Globus pallidus (tissue), 1 donor: ENCODE results near the gene GNAZ.
"Not testable (repeated sequence)": the region's sequence is repeated elsewhere in the genome, so short reads cannot be mapped to it uniquely, and the experiment has no call there.

Experiments used
- DNase-seq: peaks from one replicate; pipeline ENCODE4 v3.0.0-alpha.2; 2015; ENCODE audit warnings: low spot score

GNAZ gene

DNA sequence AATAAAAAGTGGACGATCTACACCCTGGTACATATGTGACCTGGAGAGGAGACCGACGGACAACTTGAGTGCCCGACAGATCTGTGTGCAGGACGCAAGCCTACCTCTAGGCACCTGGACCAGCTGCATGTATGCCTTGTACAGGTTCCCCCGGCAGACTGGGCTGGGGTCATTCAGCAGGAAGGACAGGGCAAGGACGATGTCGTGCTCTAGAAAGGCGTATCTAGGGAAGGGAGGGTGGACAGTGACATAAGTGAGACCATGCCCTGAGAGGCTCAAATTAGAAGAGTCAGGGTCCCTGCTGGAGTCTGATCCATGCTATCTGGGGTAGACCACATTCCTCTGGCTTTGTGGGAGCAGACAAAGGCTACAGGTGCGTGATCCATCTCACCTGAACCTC is 63.6 kb downstream of the GNAZ start:
- DNase-seq, result no peak

DNA sequence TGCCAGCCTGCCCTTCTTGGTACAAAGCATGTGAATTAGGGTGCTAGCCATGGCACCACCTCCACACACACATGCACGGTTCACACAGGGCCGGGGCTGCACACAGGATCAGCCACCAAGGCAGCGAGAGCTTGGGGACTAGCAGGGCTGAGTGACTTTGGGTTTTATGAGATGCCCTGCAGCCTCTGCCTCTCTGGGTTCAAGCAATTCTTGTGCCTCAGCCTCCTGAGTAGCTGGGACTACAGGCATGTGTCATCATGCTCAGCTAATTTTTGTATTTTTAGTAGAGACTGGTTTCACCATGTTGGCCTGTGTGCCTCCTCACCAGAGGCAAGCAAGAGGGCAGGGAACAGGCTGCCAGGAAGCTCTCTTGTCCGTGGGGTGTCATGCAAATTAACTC is 66.7 kb downstream of the GNAZ start:
- not testable (repeated sequence) for DNase-seq

DNA sequence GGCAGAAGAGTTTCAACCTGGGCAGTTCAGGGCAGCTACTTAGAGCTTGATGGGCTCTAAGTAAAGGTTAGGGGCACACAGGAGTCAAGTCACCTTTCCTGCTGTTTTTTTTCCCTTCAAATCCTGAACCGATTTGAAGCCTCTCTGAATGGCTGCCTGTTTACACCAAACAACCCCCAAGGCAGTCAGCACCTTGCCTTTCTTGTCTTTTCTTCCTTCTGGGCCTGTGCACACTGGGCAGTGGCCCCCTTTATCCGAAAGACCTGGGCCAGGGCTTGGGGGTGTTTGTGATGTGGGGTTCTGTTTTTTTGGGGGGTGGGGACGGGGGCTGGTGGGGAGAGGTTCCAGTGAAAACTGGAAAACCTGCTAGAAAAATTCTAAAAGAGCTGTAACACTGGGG is 67.1 kb downstream of the GNAZ start:
- DNase-seq, result no peak

DNA sequence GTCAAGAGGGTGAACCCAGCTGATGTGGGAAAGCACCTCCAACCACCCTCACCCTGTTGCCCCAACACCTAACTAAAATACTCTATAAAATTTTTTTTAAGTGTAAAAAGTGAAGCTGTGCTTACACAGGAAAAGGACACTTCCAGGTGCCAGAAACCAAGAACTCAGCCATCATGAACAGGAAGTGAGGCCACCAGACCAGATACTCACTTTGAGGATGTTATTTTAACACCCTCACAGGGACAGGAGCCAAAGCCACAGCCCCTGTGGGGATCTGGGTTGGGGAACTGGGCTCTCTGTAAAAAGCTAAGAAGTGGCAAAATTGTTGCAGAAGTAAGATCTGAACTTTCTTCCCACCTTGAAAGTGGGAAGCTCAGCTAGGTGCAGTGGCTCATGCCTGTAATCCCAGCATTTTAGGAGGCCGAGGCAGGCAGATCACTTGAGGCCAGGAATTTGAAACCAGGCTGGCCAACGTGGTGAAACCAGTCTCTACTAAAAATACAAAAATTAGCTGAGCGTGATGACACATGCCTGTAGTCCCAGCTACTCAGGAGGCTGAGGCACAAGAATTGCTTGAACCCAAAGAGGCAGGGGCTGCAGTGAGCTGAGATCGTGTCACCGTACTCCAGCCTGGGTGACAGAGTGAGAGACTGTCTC is 67.7 kb downstream of the GNAZ start:
- DNase-seq, result no peak

DNA sequence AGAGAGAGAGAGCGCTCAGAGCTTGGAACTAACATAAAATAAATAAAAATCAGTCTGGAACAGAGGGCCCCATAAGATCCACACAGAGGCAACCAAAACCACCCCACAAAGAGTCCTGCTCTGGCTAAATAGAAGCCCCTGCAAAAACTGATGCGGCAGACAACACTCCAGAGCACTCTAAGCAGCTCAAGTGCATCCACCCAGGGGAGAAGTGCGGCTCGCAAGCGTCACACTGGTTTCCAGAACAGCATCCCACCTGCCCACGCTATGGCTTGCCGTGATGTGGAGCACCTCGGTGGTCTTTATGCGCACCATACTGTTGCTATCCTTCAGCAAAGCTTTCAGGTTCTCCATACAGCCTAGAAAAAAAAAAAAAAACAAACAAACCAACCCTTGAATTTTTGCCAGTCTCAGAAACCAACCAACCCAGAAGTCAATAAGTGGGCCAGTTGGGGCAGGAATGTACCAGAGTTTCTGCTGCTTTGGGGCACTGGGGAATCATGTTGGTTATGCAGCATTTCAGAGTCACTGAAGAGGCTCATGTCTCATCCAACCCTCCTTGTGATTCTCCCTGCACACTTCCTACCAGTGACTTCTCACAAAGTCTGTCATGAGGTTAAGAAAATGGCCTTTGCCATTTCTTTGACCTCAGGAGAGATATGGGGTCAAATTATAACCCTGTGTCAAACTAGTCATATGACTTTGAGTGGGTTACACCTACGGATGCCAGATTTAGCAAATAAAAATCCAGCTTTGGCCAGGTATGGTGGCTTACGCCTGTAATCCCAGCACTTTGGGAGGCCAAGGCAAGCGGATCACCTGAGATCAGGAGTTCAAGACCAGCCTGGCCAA is 68.5 kb downstream of the GNAZ start:
- no peak for DNase-seq

DNA sequence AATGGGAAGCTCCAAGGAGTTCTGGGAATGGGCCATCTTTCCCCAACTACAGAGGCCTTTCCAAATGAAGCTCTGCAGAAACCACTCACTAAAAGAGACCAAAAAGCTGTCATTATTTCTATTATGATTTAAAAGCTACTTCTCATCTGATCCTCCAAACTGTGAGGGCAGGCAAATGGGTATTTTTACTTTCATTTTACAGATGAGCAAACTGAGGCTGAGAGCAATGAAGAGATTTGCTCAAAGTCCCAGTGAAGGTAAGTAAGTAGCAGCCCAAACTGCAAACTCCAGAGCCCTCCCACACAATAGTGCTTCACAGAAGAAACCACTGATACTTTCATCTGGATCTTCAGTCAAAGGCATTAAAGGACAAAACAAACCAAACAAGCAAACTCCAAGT is 70.1 kb downstream of the GNAZ start:
- no peak for DNase-seq

DNA sequence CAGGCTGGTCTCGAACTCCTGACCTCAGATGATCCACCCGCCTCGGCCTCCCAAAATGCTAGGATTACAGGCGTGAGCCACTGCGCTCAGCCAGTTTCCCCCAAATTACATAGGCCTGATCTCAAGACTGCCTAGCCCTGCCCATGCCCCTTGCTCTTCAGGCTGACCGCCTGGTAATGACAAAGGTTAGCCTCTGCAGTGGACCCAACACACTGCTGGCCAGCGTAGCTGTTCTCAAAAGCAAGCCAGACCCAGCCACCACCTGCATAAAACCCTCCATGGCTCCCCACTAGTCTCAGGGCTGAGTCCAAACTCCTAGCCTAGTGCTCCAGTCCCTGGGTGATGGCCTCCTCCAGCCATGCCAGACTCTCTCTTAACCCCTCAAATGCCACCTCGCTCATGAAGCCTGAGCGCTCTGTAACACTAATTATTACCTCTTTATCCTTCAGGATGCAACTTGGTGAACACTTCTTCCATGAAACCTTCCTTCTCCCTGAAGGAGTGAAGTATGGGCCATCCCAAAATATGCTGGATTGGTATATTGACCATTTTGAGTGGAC is 72.3 kb downstream of the GNAZ start:
- DNase-seq, result no peak

DNA sequence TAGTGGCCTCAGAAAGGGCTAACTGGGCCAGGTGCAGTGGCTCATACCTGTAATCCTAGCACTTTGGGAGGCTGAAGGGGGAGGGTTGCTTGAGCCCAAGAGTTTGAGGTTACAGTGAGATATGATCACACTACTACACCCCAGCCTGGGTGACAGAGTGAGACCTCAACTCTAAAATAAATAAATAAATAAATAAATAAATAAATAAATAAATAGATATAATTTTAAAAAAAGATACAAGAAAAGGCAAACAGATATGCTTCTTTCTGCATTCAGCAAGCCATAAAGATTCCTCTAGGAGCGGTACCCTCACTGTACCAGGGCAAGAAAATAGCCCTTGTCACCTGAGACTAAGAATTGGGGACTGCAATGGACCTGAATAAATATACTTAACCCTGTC is 72.8 kb downstream of the GNAZ start:
- no peak for DNase-seq

DNA sequence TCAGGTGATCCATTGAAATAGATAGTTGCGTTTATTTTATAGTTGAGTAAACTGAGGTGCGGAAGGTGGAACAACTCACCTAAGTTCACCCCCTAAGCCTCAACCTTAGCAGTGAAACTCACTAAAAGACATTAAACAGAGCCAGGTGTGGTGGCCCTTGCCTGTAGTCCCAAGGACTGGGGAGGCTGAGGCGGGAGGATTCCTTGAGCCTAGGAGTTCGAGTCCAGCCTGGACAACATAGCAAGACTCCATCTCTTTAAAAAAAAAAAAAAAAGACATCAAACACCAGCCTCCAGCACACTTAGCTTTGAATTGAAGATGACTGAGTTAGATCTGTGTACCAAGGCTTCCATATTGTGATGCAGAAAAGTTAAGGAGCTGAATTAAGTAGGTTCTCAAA is 74.1 kb downstream of the GNAZ start:
- DNase-seq, result no peak

DNA sequence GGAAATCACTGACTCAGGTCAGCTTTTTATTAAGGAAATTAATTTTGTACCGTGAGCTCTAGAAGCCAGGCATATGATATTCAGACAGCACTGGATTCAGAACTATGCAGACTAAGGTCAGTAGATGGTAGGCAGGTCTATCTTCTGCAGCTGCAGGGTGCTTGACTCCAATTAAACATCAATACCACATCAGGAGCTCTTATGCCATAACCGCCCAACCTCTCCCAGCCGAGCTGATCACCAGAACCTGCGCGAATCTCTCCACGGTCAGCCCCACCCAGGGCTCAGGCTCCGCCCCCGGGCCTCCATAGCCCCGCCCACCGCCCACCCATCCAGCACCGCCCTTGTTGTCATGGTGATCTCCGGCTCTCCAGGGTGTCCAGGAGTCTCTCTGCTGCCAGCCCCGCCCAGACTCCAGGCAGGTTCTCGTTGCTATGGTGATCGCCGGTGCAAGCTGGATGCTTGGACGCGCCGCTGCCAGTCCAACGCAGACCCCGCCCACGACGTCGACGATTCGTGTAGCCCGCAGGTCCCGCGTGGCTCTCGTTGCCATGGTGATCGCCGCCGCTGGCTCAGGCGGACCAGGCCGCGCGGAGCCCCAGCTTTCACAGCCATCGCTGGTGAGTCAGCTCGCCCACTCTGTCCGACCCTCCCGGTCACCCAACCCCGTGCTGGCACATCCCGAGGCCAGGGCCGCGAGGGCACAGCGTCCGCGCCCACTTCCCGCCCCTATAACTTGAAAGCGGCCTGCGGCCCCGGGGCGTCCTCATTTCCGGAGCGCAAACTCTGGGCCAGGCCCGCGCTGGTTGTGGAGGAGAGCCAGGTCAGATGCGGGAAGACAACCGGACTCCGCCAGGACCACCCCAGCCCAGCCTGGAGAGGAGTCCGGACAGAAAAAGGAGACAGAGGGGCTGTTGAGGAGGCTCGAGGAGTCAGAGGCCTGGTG is 74.9 kb downstream of the GNAZ start, which contains the start of gene RAB36:
TSS of gene RAB36 (plus strand) at position 546 of the 946 bp plus-strand sequence. CDS start 1,140 bp downstream, outside the sequence.
- DNase-seq, result peak; percentile 86

DNA sequence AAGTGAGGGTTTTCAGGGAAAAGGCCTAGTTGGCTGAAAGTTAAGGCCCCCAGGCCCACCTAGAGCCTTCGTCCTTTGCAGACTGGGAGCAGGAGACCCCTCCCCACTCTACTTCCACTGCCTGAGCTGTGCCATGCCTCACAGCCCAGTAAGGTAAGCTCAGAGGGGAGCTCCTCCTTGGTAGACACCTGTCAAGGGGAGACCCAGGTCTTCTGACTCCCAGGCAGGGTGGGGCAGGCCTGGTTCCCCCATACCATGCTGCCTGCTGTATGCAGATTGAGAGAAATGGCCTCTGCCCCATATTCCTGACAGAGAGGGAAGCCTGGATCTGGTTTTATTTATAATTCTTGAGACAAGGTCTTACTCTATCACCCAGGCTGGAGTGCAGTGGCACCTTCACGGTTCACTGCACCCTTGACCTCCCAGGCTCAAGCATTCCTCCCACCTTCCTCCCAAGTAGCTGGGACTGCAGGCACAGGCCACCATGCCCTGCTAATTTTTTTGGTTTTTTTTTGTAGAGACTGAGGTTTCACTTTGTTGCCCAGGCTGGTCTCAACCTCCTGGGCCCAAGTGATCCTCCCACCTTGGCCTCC is 75.7 kb downstream of the GNAZ start:
- DNase-seq, result no peak

DNA sequence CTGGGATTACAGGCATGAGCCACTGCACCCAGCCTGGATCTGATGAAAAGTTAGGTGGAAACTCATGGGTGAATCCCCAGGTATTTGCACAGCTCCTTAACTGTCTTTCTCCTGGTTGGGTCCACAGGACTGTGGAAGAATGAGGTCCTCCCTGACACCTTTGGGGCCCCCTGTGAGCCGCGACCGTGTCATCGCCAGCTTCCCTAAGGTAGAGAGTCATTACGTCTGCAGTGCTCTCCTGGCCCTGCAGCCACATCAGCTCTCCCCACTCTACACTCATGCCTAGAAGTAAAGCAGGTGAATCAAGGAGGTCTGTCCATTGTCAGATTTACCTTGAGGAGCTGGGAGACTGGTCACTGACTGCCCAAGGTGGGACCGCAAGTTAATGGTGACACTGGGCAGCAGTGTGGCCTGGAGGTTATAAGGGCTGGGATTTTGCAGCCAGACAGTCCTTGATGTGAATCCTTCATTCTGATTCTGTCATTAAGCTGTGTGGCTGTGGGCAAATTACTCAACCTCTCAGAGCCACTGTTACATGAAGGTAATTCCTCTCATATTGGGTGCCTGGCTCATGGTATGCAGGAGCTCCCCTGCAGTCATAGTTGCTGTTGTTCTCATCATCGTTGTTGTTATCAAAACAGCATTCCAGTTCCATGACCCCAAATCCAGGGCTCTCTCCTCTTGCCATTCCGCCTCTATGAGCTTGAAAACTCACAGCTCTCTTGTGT is 76.3 kb downstream of the GNAZ start:
- no peak for DNase-seq

DNA sequence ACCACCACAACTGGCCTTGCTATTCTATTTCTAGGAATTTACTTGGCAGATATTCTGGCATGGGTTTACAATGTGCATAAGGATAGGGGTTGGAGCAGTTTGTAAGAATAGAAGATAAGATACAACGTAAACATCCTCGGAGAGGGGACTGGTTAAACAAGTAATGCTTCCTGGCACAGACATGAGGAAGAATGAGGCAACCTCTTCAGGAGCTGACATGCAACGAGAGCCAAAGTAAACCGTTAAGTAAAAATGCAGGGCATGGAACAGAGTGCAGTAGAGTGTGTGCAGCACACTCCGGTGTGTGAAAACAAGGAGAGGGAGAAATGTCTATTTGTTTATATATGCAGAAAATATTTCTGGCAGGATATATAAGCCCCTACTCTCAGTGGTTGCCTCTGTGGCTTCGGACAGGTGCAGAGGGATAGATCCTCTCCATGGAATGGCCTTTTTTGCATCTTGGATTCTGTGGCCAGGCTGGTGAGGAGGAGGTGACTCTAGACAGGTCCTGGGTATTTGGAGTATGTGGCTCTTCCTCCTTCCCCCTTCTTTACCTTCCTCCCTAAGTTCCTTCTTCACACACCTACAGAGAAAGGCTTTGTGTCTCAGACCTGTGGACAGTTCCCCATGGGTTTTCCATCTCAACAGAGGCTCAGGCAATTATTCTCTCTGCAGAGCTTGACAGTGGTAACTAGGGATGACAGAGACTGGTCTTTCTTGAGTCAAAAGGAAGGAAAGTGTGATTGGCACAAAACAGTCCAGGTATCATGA is 77.5 kb downstream of the GNAZ start:
- no peak for DNase-seq

DNA sequence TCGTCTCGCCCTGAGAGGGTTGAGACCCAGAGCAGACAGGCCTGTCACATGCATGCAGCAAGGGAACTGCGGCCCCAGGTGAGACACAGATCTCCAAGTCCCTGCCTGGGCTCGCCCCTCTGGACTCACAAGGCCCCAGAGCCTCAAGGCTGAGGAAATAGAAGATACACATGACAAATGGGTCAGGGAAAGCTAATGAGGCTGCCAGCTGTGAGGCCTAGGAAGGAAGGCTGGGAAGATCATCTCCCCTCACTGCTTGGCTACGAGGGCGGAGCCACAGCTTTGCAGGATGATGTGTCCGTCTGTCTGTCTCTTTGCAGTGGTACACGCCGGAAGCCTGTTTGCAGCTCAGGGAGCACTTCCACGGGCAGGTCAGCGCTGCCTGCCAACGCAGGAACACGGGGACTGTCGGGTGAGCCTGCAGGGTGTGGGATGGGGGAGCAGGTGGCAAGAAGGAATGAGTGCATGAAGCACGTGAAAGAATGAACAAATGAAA is 79.5 kb downstream of the GNAZ start:
- DNase-seq, result no peak

DNA sequence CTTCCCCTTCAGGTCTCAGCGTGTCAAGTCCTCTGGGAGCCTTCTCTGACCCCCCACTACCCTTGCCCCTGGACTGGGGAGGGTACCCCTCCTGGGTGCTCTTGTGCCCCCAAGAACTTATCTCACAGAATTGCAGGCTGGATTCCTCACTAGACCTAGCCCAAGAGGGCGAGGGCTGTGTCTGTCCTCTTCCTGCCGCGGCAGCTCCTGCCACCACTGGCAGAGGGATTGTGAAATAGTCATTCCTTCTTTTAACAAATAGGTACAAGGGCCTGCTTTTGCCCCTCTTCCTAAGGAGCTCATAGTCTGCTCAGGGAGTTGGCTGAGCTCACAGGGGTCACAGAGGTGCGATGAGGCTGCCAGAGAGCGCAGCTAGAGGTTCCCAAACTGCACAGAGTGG is 80.4 kb downstream of the GNAZ start:
- DNase-seq, result no peak

DNA sequence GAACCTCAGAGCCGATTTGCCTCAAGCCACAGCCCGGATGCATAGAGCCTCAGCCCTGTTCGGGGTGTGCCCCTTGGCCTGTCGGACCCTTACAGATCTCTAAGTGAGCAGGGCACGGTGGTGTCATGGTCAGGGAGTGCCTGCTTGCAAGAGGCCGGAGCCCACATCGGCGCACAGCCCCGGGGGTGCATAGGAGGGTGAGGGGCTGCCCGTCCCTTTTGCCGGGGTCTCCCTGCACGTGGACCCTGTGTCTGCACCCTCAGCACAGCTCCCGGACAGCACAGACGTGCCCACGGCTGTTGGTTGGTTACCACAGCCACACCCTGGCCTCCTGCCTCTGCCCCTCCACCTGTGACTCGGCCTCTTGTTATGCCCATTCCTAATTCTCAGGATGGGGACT is 81.5 kb downstream of the GNAZ start:
- DNase-seq, result no peak

DNA sequence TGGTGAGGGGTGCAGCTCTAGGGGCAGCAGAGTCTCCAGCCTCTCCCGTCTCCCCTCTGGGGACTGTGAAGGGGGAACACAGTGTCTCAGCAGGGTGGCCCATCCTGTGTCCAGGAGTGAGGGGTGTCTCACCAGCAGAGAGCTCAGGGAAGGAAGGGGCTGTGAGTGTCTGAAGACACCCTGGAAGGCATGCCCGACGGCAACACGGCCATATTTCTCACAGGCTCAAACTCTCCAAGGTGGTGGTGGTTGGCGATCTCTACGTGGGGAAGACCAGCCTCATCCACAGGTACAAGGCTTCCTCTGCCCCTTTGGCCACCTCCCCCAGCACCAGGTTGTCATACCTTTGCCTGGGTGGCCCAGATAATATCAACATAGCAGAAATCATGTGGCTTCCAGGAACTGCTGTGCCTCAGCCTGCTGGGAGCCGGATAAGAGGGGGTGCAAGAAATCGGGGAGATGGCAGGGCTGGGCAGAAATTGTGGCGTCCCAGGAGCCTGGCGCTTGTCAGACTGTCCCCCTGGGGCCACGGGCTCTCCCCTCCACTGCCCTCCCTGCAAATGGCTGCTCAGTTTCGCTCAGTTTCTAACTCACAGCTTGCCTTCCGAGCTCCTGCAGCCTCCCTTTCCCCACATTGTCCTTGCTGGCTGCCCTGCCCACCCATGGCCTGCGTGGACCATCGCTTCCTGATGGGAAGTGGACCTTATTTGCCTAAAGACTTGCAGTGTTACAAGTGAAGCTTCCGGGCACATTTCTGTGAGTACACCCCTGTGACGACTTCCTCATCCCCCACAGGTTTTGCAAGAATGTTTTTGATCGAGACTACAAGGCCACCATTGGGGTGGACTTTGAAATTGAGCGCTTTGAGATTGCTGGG is 82.2 kb downstream of the GNAZ start:
- no peak for DNase-seq

DNA sequence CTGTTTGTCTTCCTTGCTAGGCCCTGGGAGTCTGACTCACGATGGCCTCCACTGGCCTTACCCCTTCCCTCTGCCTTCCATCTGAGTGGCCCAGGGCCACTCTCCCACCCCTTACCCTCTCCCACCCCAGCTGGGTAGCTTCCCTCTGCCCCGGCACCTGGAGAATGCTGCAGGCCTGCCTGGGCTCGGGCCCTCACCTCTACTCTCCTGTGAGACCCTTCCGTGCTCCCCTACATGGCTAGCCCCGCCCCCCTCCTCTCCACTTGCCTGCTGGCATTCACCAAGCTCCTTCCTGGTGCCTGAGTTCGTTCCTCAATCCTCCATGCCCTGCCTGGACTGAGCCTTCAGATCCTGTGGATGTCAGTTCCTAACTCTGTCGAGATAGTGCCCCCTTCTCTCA is 83.7 kb downstream of the GNAZ start:
- no peak for DNase-seq

DNA sequence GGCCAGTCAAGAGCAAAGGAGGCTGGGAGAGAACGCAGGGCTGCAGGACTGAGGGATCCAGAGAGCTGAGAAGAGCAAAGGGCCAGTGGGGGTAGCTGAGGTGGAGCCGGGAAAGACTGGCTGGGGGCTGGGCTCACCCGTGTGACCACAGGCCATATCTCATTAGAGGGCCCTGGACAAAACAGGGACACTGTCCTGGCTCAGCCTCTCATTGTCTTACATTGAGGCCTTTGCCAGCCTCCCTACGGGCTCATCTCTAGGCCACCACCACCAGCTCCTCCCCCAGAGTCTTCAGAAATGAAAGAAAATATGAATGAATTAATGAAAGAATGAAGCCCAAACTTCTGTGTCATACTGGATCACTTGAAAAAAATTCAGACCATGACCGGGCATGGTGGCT is 84.1 kb downstream of the GNAZ start:
- no peak for DNase-seq
